DLD1 (cell line): ENCODE results near the gene CENPC.
"Not testable (repeated sequence)": the region's sequence is repeated elsewhere in the genome, so short reads cannot be mapped to it uniquely, and the experiment has no call there.

Source experiments
- in situ Hi-C: cut with HindIII; loops from 2 replicates; pipeline ENCODE4 v1.10.0; 2017; ENCODE audit warnings: low sequenced_read_pairs

The CENPC gene

DNA sequence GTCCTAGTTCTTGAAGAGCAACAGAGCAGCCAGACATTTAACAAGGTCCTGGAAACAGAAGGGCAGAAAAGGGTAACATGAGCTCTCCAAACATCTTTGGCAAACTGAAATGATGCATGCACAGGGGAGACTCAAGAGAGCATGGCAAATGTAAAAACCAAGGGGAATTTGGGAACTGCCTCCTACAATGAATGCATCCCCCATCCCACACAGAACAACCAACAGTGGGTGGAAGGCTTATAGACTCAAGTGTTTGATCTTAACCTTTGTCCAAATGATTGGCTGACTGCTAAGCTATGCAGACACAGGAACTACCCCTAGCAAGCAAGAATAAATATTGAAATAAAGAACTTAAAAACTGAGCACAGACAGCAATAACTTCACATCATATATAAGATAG, 74.4 kb downstream of the CENPC start:
- in situ Hi-C loops: no loop called here

DNA sequence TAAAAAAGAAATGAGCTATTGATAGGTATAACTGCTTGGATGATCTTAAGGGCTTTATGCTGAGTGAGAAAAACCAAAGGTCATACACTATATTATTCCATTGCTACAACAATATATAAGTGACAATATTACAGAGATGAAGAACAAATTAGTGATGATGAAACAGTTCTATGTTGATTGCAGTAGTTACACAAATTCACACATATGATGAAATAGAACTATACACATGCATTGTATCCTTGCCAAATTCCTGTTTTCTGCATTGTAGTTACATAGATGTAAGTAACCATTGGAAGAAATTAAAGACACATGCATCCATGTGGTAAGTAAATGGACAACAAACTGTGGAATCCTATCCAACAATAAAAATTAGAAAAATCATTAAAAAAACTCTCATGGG, 76.5 kb downstream of the CENPC start:
- in situ Hi-C loops: no loop called here

DNA sequence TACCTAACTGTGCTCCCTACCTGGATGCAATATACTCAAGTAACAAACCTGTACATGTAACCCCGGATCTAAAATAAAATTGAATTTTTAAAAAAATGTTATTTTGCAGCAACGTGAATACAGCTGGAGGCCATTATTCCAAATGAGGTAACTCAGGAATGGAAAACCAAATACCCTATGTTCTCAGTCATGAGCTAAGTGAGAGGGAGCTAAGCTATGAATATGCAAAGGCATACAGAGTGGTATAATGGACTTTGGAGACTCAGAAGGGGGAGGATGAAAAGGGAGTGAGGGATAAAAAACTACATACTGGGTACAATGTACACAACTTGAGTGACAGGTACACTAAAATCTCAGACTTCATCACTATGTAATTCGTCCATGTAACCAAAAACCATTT, 78.6 kb downstream of the CENPC start:
- in situ Hi-C loops: no loop called here

DNA sequence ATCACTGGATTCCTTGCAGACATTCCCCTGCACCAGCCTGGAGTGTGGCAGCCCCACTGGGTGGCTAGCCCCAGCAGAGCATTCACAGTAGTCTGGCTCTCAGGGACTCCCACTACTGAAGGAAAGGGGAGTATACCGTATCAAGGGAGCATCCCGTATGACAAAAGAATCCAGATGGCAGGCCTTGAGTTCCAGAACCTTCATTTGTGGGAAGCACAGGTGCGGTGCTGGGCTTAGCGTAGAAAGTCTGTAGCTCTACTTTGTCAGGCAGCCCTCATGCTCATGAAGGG, 79.6 kb downstream of the CENPC start:
- in situ Hi-C loops: no loop called here

DNA sequence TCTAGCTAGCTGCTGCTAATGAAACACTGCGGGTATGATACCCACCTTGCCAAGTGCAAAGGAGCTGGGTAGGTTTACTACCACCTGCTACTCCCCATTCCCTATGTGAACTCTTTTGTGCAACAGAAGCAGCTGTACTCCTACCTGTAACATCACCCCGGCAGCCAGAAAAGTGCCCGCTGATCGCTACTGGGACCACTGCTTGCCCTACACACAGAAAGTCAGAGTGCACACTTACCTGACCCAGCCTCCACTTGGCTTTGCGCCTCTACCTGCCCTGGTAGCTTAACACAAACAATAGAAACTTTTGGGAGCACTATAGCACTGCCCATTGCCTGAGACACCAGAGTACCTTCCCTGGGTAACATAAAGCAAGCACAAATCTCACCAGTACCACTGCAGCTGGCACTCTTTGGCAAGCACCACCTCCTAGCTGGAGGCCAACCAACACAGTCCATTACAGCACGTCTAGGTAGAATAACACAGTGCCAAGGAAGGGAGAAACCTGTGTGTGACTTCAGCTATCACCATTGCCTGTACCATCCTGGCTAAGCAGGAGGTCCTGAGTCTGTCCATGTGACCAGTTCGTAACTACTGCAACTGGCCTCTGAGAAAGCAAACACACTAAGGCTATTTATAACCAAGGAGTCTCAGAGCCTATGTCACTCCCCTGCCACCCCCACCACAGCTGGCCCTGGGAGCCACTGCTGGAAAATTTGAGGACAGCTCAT, 80.1 kb downstream of the CENPC start:
- in situ Hi-C loops: no loop called here

DNA sequence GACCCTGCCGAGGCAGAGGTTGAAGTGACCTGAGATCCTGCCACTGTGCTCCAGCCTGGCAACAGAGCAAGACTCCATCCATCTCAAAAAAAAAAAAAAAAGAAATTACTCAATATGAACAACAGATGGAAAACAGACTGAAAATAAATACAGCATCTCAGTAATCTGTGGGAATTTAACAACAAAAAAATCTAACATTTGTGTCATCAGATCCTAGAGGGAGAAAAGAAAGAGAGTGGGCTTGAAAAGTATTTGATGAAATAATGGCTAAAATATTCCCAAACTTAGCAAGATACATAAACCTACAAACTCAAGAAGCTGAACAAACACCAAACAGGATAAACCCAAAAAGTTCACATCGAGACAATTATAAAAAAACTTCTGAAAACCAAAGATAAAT, 84.7 kb downstream of the CENPC start:
- in situ Hi-C loops: no loop called here

DNA sequence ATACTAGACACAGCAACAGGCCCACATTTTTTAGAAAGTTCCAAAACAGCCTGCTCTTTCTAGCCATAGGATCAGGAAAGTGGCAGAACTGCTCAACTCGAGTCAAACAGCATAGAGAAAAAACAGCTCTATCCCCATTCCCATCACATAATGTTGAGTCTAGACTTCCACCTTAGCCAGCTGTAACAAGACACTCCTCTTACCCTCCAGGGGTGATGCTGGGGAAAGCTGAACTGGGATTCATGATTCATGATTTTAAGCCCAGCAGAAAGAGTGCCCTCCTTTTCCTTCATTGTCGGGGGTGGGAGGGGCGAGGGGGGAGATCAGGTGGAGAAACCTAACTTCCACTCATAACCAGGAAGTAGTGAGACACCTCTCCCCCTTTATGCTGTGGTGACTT, 86.1 kb downstream of the CENPC start:
- in situ Hi-C loops: no loop called here

DNA sequence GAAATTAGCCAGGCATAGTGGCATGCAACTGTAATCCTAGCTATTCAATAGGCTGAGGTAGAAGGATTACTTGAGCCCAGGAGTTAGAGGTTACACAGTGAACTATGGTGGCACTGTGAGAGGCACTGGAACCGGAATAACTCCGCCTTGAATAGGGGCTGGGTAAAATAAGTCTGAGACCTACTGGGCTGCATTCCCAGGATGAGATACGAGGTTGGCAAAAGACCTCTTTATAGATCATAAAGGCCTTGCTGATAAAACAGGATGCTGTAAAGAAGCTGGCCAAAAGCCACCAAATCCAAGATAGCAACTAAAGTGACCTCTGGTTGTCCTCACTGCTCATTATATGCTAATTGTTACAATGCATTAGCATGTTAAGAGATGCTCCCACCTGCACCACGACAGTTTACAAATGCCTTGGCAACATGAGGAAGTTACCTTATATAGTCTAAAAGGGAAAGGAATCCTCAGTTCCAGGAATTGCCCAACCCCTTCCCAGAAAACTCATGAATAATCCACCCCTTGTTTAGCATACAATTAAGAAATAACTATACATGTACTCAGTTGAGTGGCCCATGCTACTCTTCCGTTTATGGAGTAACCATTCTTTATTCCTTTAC, 88.6 kb downstream of the CENPC start:
- in situ Hi-C loops: no loop called here

DNA sequence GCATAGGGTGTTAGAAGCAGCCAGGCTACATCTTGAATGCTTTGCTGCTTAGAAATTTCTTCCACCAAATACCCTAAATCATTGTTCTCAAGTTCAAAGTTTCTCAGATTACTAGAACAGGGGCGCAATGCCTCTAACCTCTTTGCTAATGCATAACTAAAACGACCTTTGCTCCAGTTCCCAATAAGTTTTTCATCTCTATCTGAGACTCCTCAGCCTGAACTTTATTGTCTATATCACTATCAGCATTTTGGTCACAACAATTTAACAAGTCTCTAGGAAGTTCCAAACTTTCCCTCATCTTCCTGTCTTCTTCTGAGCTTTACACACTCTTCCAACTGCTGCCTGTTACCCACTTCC, 92.5 kb downstream of the CENPC start:
- in situ Hi-C loops: not testable (repeated sequence)

DNA sequence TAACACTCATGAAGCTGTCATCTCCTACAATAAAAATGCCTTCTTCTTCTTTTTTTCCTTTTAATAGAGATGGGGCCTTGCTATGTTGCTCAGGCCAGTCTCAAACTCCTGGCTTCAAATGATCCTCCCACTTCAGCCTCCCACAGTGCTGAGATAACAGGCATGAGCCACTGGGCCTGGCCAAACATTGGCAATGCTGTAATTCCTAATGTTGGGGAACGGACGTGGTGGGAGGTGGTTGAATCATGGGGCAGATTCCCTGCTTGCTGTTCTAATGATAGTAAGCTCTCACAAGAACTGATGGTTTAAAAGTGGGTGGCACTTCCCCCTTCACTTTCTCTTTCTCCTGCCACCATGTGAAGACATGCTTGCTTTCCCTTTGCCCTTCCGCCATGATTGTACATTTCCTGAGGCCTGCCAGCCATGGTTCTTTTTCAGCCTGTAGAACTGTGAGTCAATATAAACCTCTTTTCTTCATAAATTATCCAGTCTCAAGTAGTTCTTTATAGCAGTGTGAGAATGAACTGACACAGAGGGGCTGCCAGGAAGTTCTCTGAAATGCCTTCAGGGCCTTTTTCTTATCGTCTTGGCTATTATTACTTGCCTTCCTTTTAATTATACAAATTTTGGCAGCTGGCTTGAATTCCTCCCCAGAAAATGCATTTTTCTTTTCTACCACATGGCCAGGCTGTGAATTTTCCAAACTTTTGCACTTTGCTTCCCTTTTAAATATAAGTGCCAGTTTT, 93.0 kb downstream of the CENPC start:
- in situ Hi-C loops: no loop called here

DNA sequence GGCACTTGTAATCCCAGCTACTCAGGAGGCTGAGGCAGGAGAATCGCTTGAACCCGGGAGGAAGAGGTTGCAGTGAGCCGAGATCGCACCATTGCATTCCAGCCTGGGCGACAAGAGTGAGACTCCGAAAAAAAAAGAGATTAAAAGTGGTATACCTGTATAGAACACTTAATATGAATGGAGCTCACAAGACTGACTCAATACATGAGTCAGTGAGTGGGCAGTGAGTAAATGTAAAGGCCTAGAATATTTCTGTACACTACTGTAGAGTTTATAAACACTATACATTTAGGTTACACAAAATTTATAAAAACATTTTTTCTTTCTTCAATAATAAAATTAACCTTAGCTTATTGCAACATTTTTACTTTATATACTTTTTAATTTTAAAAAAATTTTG, 93.8 kb downstream of the CENPC start:
- in situ Hi-C loops: no loop called here

DNA sequence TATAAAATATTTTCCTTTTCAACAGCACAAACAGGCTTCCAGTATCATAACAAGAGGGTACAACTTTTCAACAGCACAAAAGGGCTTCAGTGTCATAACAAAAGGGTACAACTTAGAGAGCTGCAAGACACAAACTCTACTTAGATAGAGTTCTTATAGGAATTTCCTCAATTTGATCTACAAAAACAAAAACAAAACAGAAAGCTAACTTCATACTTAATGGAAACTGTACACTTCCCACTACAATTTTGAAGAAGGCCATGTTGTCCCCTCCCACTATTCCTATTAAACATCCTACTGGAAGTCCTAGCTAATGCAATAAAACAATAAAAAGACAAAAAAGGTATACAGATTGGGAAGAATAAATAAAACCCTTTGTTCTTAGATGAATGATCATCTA, 96.7 kb downstream of the CENPC start:
- in situ Hi-C loops: no loop called here

DNA sequence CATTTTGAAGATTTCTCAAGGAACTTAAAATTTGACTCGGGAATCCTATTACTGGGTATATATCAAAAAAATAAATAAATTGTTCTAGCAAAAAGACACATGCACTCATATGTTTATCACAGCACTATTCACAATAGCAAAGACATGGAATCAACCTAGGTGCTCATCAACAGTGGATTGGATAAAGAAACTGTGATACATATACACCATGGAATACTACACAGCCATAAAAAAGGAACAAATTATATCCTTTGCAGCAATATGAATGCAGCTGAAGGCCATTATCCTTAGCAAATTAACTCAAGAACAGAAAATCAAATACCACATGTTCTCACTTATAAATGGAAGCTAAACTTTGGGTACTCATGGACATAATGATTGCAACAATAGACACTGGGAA, 97.4 kb downstream of the CENPC start:
- in situ Hi-C loops: no loop called here

DNA sequence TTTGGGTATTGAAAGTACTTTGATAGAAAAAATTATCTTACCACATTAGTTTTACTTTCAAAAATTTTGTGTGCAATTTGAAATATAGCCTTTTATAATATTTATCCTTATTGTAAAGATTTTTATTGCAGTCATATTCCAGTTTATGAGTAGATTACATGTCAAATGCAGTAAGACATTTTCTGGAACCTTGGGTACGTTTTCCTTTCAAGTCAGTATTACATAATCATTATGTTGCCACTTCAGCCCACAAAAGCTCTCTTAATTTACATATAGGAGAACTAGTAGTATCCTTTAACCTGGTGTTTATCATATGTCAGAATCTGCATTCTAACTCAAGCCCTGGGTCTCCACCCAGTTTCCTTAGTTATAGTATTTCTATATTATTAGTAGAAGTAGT, 98.5 kb downstream of the CENPC start:
- in situ Hi-C loops: no loop called here

DNA sequence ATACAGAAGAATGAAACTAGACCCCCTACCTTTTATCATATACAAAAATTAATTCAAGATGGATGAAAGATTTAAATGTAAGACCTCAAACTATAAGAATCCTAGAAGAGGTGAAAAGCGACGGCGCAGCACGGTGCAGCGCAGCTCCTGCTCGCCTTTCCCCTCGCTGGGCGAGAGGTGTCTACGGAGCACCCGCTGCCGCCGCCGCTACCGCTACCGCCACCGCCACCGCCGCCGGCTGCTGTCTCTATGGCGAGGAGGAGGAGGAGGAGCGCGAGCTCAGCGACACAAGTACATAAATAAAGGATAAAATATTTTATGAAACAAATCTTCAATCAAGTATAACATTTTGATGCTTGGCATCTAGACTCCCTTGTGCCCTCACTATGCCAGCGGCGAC, 99.4 kb downstream of the CENPC start:
- in situ Hi-C loops: not testable (repeated sequence)

DNA sequence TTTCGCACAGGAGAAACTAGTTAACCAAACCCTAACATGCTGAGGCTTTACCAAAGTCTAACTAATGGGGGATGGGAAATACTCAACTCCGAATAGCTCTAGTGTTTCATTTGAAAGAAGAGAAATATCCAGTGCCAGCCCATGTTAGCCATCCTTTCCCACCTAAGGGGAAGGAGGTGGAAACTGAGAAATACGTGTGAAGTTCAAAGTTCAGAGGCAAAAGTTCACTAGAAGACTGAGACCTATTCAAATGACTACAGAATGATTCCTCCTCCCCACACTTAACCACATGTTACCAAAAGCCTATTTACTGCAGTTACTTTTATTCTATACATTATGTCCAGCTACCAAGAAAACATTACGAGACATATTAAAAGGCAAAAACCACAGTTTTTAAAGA, 106.3 kb downstream of the CENPC start:
- in situ Hi-C loops: no loop called here

DNA sequence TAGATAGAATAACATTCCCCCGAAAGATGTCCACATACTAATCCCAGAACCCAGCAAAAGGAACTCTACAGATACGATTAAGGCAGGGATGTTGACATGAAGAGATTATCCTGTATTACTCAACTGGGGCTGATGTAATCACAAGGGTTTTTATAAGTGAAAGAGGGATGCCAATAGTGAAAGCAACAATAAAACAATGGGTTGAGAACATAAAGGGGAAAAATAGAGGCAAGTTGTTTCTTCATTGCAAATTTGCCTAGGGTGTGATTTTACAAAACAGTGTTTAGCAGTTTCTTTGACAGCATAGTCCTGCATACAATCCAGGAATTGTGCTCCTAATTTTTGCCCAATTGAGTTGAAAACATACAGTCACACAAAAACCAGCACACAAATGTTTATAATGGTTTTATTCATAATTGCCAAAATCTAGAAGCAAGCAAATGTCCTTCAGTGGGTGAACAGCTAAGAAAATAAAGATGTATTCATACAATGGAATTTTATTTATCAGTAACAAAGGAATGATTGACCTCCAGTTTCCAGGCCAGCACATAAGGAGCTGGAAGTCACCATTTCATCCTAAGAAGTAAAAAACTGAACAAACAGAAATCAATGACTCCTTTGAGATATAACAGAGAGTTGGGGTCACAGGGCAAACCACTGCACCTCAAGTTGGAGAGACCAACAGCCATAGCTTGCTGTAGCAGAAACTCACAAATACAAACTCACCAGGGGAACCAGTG, 107.2 kb downstream of the CENPC start:
- in situ Hi-C loops: no loop called here

DNA sequence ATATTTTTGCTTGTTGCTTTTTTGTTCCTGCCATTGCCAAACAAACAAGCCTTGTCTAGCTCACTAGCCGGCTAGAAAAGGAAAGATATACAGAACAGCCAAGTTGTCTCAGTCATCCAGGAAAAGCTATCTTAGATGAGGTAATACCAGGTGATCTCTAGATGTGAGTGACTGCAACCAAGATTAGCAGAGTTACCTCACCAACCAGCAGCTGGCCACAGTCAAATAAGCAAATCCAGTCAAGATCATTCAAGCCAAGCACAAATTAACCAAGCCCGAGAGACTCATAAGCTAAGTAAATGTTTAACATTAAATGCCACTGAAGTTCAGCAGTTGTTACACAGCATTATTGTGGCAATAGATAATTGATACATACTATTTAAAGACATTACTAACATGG, 108.6 kb downstream of the CENPC start:
- in situ Hi-C loops: no loop called here

DNA sequence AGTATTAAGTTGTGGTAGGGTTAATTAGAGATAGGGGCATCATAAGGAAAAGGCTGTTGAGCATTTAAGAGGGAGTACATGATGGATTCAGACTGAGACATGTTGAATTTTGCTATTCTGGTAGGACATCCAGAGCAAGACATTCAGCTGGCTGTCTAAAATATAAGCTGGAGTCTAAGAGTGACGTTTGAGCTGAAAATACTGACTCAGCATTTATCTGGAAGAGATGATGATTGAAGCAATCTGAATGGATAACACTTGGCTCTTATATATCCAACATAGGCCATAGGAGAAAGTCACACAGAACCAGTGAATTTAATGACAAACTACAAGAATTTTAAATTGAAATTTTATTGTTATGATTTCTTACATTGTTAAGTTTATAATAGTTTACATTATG, 114.3 kb downstream of the CENPC start:
- in situ Hi-C loops: no loop called here

DNA sequence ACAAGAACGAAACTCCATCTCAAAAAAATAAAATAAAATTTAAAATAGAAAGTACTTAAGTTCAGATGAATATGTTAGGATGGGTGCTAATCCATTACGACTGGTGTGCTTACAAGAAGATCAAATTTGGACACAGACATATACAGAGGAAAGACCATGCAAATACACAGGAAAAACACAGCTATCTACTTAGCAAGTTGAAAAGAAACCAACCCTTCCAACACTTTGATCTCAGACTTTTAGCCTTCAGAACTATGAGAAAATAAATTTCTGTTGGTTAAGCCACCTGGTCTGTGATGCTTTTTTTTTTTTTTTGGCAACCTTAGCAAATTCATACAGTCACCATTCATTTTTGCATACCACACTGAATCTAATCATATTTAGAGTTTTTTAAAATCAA, 116.5 kb downstream of the CENPC start:
- in situ Hi-C loops: no loop called here
